ENCODE measurements around the gene ASAP2. TPM values are rescaled to one million over a fixed set of nuclear protein-coding genes. Genes with fewer than 3 reads are reported as not detected.

ASAP2 gene
- polyA plus RNA-seq, 1 donor from 2014 or later: 41.0 TPM

DNA sequence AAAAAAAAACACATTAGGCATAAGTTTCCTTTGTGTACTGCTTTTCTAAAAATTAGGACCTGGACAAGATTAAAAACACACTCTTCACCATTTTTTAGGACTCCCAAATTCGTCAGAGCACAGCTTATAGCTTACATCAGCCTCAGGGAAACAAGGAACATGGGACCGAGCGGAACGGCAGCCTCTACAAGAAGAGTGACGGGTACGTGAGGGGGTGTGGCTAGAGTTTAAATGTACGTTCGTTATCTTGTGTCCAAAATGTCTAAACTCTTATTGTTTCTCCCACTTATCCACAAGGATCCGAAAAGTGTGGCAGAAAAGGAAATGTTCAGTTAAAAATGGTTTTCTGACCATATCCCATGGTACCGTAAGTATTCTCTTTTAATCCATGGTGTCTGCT, 137.8 kb downstream of the ASAP2 start:
- TF ChIP-seq TAF1 (IDR thresholded peaks at IDR 0.05; ENCODE audit: low read depth) (no peak), POLR2AphosphoS5 (IDR thresholded peaks at IDR 0.05) (no peak), MXI1 (conservative IDR thresholded peaks at IDR 0.05; ENCODE audit: poor library complexity, severe bottlenecking) (no peak), EP300 (conservative IDR thresholded peaks at IDR 0.05; ENCODE audit: poor library complexity, severe bottlenecking) (no peak), RAD21 (conservative IDR thresholded peaks at IDR 0.05) (no peak), EZH2 (IDR thresholded peaks at IDR 0.05; ENCODE audit: borderline replicate concordance, insufficient read depth, low read length, poor library complexity, severe bottlenecking) (no peak), SMC3 (conservative IDR thresholded peaks at IDR 0.05; ENCODE audit: poor library complexity) (no peak)
- TF ChIP-seq, protein P1, sequence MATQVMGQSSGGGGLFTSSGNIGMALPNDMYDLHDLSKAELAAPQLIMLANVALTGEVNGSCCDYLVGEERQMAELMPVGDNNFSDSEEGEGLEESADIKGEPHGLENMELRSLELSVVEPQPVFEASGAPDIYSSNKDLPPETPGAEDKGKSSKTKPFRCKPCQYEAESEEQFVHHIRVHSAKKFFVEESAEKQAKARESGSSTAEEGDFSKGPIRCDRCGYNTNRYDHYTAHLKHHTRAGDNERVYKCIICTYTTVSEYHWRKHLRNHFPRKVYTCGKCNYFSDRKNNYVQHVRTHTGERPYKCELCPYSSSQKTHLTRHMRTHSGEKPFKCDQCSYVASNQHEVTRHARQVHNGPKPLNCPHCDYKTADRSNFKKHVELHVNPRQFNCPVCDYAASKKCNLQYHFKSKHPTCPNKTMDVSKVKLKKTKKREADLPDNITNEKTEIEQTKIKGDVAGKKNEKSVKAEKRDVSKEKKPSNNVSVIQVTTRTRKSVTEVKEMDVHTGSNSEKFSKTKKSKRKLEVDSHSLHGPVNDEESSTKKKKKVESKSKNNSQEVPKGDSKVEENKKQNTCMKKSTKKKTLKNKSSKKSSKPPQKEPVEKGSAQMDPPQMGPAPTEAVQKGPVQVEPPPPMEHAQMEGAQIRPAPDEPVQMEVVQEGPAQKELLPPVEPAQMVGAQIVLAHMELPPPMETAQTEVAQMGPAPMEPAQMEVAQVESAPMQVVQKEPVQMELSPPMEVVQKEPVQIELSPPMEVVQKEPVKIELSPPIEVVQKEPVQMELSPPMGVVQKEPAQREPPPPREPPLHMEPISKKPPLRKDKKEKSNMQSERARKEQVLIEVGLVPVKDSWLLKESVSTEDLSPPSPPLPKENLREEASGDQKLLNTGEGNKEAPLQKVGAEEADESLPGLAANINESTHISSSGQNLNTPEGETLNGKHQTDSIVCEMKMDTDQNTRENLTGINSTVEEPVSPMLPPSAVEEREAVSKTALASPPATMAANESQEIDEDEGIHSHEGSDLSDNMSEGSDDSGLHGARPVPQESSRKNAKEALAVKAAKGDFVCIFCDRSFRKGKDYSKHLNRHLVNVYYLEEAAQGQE (IDR thresholded peaks at IDR 0.05; ENCODE audit: borderline replicate concordance): no peak
- TF ChIP-seq, protein P2, sequence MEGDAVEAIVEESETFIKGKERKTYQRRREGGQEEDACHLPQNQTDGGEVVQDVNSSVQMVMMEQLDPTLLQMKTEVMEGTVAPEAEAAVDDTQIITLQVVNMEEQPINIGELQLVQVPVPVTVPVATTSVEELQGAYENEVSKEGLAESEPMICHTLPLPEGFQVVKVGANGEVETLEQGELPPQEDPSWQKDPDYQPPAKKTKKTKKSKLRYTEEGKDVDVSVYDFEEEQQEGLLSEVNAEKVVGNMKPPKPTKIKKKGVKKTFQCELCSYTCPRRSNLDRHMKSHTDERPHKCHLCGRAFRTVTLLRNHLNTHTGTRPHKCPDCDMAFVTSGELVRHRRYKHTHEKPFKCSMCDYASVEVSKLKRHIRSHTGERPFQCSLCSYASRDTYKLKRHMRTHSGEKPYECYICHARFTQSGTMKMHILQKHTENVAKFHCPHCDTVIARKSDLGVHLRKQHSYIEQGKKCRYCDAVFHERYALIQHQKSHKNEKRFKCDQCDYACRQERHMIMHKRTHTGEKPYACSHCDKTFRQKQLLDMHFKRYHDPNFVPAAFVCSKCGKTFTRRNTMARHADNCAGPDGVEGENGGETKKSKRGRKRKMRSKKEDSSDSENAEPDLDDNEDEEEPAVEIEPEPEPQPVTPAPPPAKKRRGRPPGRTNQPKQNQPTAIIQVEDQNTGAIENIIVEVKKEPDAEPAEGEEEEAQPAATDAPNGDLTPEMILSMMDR (IDR thresholded peaks at IDR 0.05; ENCODE audit: poor library complexity, severe bottlenecking): no peak
- H3K4me3 ChIP-seq (ENCODE audit: low read length): no peak overlapping the region
- no peaks in the 10 kb centered on the region for H3K27me3 ChIP-seq (ENCODE audit: insufficient read depth, low read depth, low read length)
- no peak overlapping the region for H3K27ac ChIP-seq (ENCODE audit: low read length)
- no peak overlapping the region for H2AFZ ChIP-seq (ENCODE audit: low read depth, low read length)
- H3F3A ChIP-seq (ENCODE audit: insufficient read depth, low read length, poor library complexity, severe bottlenecking): no peaks in the 10 kb centered on the region
- H3K9ac ChIP-seq (ENCODE audit: low read length): no peak overlapping the region
- no peaks in the 10 kb centered on the region for H3K9me3 ChIP-seq (ENCODE audit: low read length)
- no peaks in the 10 kb centered on the region for H4K20me1 ChIP-seq (ENCODE audit: insufficient read depth)
- no peak overlapping the region for H3K4me2 ChIP-seq (ENCODE audit: low read length)
- peaks cover 22% of the 10 kb centered on the region for H3K36me3 ChIP-seq (ENCODE audit: insufficient read depth, low read length)
- no peaks in the 10 kb centered on the region for H3K79me2 ChIP-seq (replicated peaks; ENCODE audit: insufficient read depth, low read length)
- H3K9me2 ChIP-seq (ENCODE audit: insufficient read depth, low read length): no peaks in the 10 kb centered on the region

DNA sequence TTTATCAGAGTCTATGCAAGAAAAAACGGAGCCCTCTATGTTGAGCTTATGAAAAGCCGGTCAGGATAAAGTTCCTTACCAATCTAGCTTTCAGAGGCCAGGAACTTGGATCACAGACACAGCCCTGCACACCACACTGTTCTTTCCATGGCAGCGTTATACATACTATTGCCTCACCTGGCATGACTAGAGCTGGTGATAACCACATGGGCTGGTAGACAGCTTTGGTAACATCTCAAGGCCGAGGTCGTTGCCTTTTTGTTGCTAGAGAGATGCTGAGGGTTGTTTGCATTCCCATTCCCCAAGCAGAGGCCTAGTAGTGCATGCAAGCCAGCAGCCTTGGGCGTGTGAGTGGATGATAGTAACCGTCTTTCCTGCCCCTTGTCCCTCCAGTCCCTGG, 138.7 kb downstream of the ASAP2 start:
- TF ChIP-seq EP300 (conservative IDR thresholded peaks at IDR 0.05; ENCODE audit: poor library complexity, severe bottlenecking): no peak
- no peak for TF ChIP-seq EZH2 (IDR thresholded peaks at IDR 0.05; ENCODE audit: borderline replicate concordance, insufficient read depth, low read length, poor library complexity, severe bottlenecking)
- TF ChIP-seq MXI1 (conservative IDR thresholded peaks at IDR 0.05; ENCODE audit: poor library complexity, severe bottlenecking): no peak
- TF ChIP-seq RAD21 (conservative IDR thresholded peaks at IDR 0.05): no peak
- TF ChIP-seq, protein P1 (IDR thresholded peaks at IDR 0.05; ENCODE audit: borderline replicate concordance): no peak
- Histone ChIP-seq H3K79me2 (replicated peaks; ENCODE audit: insufficient read depth, low read length) (no peaks in the 10 kb centered on the region), H3K4me2 (ENCODE audit: low read length) (no peak overlapping the region), H4K20me1 (ENCODE audit: insufficient read depth) (no peaks in the 10 kb centered on the region), H3K27ac (ENCODE audit: low read length) (no peak overlapping the region), H3F3A (ENCODE audit: insufficient read depth, low read length, poor library complexity, severe bottlenecking) (no peaks in the 10 kb centered on the region), H3K4me3 (ENCODE audit: low read length) (no peak overlapping the region), H3K9me2 (ENCODE audit: insufficient read depth, low read length) (no peaks in the 10 kb centered on the region), H2AFZ (ENCODE audit: low read depth, low read length) (no peak overlapping the region), H3K27me3 (ENCODE audit: insufficient read depth, low read depth, low read length) (no peaks in the 10 kb centered on the region), H3K9ac (ENCODE audit: low read length) (no peak overlapping the region), H3K36me3 (ENCODE audit: insufficient read depth, low read length) (peaks cover 22% of the 10 kb centered on the region), H3K9me3 (ENCODE audit: low read length) (no peaks in the 10 kb centered on the region)
